Fibroblast of lung (primary cell): ENCODE data around the gene FGFR3. TPM values are rescaled to one million over a fixed set of nuclear protein-coding genes. Genes with fewer than 3 reads are reported as not detected.

Experiments used
- DNase-seq, 2 donors: peaks; one replicate each; pipeline versions ENCODE4 v3.0.0 to v3.0.0-alpha.2; 2010; ENCODE audit warnings: low read depth in 2 of 2
- H2AFZ ChIP-seq: 2 replicates; pipeline ENCODE4 v1.5.1; 2012; ENCODE audit warnings: low read length, control low read depth, inconsistent platforms
- H3K27ac ChIP-seq: 2 replicates; pipeline ENCODE4 v1.5.1; 2011; ENCODE audit warnings: low read length, control low read depth; ENCODE audit not compliant: insufficient read depth
- H3K27me3 ChIP-seq: 2 replicates; pipeline ENCODE4 v1.5.1; 2011; ENCODE audit warnings: mild to moderate bottlenecking, low read length; ENCODE audit not compliant: control insufficient read depth, insufficient read depth
- H3K36me3 ChIP-seq: 2 replicates; pipeline ENCODE4 v1.5.1; 2011; ENCODE audit warnings: low read length; ENCODE audit not compliant: control insufficient read depth, insufficient read depth
- H3K4me1 ChIP-seq: 2 replicates; pipeline ENCODE4 v1.5.1; 2011; ENCODE audit warnings: low read length; ENCODE audit not compliant: control insufficient read depth, insufficient read depth; ENCODE audit errors: extremely low read depth
- H3K4me2 ChIP-seq: 2 replicates; pipeline ENCODE4 v1.5.1; 2011; ENCODE audit warnings: low read length, control low read depth; ENCODE audit not compliant: insufficient read depth; ENCODE audit errors: extremely low read depth
- H3K4me3 ChIP-seq, 4 experiments: fragments of 200-600 bp in 1 of 4; sonication (generic) in 1 of 4; replicated peaks in 1 of 4; 2 replicates each; pipeline ENCODE4 v1.5.1; 2011 to 2016; ENCODE audit warnings: low read length in 4 of 4, low read depth in 3 of 4, mild to moderate bottlenecking in 3 of 4, control low read depth in 2 of 4, inconsistent platforms in 1 of 4, mixed read lengths in 1 of 4; ENCODE audit not compliant: insufficient read depth in 1 of 4; ENCODE audit errors: control extremely low read depth in 1 of 4
- H3K79me2 ChIP-seq: 2 replicates; pipeline ENCODE4 v1.5.1; 2012; ENCODE audit warnings: mild to moderate bottlenecking, low read length, inconsistent platforms; ENCODE audit not compliant: control insufficient read depth, insufficient read depth
- H3K9ac ChIP-seq: 2 replicates; pipeline ENCODE4 v1.5.1; 2011; ENCODE audit warnings: mild to moderate bottlenecking, low read length, control low read depth; ENCODE audit not compliant: insufficient read depth
- H3K9me3 ChIP-seq: 2 replicates; pipeline ENCODE4 v1.5.1; 2012; ENCODE audit warnings: low read depth, low read length; ENCODE audit not compliant: control insufficient read depth, insufficient read depth
- H4K20me1 ChIP-seq: 2 replicates; pipeline ENCODE4 v1.5.1; 2011; ENCODE audit warnings: low read length; ENCODE audit not compliant: control insufficient read depth, insufficient read depth; ENCODE audit errors: extremely low read depth
- EZH2 ChIP-seq: IDR thresholded peaks from 2 replicates; pipeline ENCODE4 v1.5.1; 2012; ENCODE audit warnings: low read length, control low read depth, mild to moderate bottlenecking; ENCODE audit errors: missing control alignments
- polyA minus RNA-seq: library from RNA; depleted of rRNA, polyadenylated mRNA; stranded (reverse); fragments of >200 nt; gene quantifications from 2 replicates; pipeline ENCODE4 v1.2.3, GENCODE V29; 2011; ENCODE audit warnings: low replicate concordance
- polyA plus RNA-seq, 2 donors: library from polyadenylated mRNA; depleted of rRNA in 1 of 2; stranded (reverse) in 1 of 2; unstranded in 1 of 2; fragments of >200 nt; gene quantifications; 2 replicates each; pipeline ENCODE4 v1.2.1, GENCODE V29; 2011 to 2012; ENCODE audit warnings: missing spikeins in 1 of 2
- total RNA-seq: library from RNA; depleted of rRNA; stranded (reverse); fragments of >200 nt; gene quantifications from 2 replicates; pipeline ENCODE4 v1.2.1, GENCODE V29; 2014
- TF ChIP-seq, protein P1 (sequence below), 2 donors: IDR thresholded peaks in 1 of 2; conservative IDR thresholded peaks in 1 of 2; 1 replicate in 1 of 2; 2 replicates in 1 of 2; pipeline ENCODE4 v1.5.1; 2011 to 2012; ENCODE audit warnings: low read length in 2 of 2, control low read depth in 1 of 2, inconsistent platforms in 1 of 2, low read depth in 1 of 2, mild to moderate bottlenecking in 1 of 2

Gene FGFR3
- total RNA-seq (under 0.01 and 0.33 TPM in 2 replicates), polyA plus RNA-seq (0.11 and 0.19 TPM in 2 replicates), polyA minus RNA-seq (0.24 TPM in 1 of 2 replicates, not detected in the other)
- 0.21 and 0.32 TPM in 2 replicates for polyA plus RNA-seq (2012)

DNA sequence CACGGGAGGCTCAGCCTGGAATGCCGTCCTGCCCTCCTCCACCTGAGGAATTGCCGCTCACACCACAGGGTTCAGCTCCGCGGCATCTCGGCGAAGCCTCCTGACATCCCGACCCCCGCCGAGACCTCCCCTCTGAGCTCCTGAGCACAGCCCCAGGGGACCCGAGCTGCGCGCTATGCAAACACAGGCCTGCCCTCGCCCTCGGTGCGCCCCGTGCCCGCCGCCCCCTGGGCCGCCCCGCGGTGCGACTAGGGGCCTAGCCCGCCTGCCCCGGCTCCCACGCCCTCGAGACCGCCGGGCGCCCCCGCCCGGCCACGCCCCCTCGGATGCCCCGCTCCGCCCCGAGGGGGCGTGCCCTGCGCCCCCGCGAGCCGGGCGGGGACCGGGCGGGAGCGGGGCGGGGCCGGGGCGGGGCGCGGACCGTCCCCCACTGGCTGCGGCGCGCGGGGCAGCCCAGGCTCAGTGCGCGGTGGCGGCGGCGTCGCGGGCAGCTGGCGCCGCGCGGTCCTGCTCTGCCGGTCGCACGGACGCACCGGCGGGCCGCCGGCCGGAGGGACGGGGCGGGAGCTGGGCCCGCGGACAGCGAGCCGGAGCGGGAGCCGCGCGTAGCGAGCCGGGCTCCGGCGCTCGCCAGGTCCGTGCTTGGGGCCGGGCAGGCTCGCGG is at the start of gene FGFR3:
Gene FGFR3, plus strand, starts transcription at position 462 of the 664 bp plus-strand sequence. CDS start 642 bp downstream, outside the sequence.
- no peak for TF ChIP-seq EZH2
- TF ChIP-seq, protein P1, sequence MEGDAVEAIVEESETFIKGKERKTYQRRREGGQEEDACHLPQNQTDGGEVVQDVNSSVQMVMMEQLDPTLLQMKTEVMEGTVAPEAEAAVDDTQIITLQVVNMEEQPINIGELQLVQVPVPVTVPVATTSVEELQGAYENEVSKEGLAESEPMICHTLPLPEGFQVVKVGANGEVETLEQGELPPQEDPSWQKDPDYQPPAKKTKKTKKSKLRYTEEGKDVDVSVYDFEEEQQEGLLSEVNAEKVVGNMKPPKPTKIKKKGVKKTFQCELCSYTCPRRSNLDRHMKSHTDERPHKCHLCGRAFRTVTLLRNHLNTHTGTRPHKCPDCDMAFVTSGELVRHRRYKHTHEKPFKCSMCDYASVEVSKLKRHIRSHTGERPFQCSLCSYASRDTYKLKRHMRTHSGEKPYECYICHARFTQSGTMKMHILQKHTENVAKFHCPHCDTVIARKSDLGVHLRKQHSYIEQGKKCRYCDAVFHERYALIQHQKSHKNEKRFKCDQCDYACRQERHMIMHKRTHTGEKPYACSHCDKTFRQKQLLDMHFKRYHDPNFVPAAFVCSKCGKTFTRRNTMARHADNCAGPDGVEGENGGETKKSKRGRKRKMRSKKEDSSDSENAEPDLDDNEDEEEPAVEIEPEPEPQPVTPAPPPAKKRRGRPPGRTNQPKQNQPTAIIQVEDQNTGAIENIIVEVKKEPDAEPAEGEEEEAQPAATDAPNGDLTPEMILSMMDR (conservative IDR thresholded peaks at IDR 0.05 in 1 of 2, IDR thresholded peaks at IDR 0.05 in 1 of 2; ENCODE audit: low read depth in 1 of 2, low read length in 2 of 2), result no peak
- H3K4me3 ChIP-seq, result peak within 1 kb of the TSS in 2 of 4 experiments; percentile 23 to 38
- H3K4me1 ChIP-seq, result no peaks in the 10 kb centered on the region
- no peaks in the 10 kb centered on the region for H4K20me1 ChIP-seq
- DNase-seq, result peak in 1 of 2 donors; percentile 10
- no peak within 1 kb of the TSS for H2AFZ ChIP-seq
- no peaks in the 10 kb centered on the region for H3K9me3 ChIP-seq
- H3K27me3 ChIP-seq, result peaks cover 21% of the 10 kb centered on the region
- H3K27ac ChIP-seq, result no peak within 1 kb of the TSS
- no peak within 1 kb of the TSS for H3K9ac ChIP-seq
- H3K36me3 ChIP-seq, result no peaks in the 10 kb centered on the region
- H3K4me2 ChIP-seq, result peak within 1 kb of the TSS; percentile 44
- H3K79me2 ChIP-seq, result no peaks in the 10 kb centered on the region

DNA sequence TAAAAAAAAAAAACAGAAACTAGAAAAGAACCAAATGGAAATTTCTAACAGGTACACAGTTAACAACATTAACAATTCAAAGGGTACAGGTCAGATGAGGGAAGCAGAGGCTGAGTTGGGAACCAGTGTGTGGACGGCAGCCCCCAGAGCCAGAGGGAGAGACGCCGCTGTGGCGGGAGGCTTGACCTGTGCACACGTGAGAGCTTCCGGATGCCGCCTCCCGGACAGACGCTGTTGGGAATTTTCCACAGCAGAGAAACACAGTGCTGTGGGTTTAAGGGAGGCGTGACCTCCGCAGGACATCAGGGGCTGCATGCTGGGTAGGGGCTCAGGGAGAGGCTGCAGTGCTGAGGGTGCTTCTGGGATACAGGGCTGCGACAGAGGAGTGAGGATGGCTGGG is 49.5 kb upstream of the FGFR3 start:
- DNase-seq, result no peak
- no peak overlapping the region for H3K27ac ChIP-seq
- no peaks in the 10 kb centered on the region for H3K4me1 ChIP-seq
- H3K79me2 ChIP-seq, result no peaks in the 10 kb centered on the region
- H3K9me3 ChIP-seq, result no peaks in the 10 kb centered on the region
- H3K9ac ChIP-seq, result no peak overlapping the region
- no peak overlapping the region for H2AFZ ChIP-seq
- H4K20me1 ChIP-seq, result peaks cover 2% of the 10 kb centered on the region
- H3K36me3 ChIP-seq, result peaks cover 26% of the 10 kb centered on the region
- H3K4me2 ChIP-seq, result no peak overlapping the region
- H3K27me3 ChIP-seq, result no peaks in the 10 kb centered on the region
- TF ChIP-seq, protein P1 (conservative IDR thresholded peaks at IDR 0.05 in 1 of 2, IDR thresholded peaks at IDR 0.05 in 1 of 2; ENCODE audit: low read depth in 1 of 2, low read length in 2 of 2), result no peak
- no peak for TF ChIP-seq EZH2
- H3K4me3 ChIP-seq, result no peak overlapping the region

DNA sequence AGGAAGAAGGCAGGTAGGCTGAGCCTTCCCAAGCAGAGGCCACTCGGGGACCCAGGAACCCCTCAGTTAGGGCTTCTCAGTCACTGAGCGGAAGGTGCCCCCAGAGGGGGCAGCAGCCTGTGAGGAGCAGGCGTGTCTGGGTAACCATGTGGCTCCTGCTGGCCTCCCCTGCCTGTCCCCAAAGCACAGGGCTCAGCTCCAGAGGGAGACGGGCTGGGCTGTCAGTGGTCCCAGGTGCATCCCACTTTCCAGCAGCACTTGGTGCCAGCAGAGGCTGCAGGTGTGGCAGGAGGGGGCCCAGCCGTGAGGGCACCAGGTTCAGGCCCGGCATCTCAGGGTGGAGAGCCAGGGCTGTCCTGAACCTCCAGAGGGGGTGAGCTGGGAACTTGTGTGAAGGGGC is 49.1 kb upstream of the FGFR3 start:
- Histone ChIP-seq H4K20me1 (peaks cover 2% of the 10 kb centered on the region), H3K27ac (no peak overlapping the region), H2AFZ (no peak overlapping the region), H3K4me3 (no peak overlapping the region), H3K4me1 (no peaks in the 10 kb centered on the region), H3K36me3 (peaks cover 26% of the 10 kb centered on the region), H3K9ac (no peak overlapping the region), H3K4me2 (no peak overlapping the region), H3K27me3 (no peaks in the 10 kb centered on the region), H3K9me3 (no peaks in the 10 kb centered on the region), H3K79me2 (no peaks in the 10 kb centered on the region)
- TF ChIP-seq, protein P1 (conservative IDR thresholded peaks at IDR 0.05 in 1 of 2, IDR thresholded peaks at IDR 0.05 in 1 of 2; ENCODE audit: low read depth in 1 of 2, low read length in 2 of 2), result no peak
- no peak for TF ChIP-seq EZH2
- DNase-seq, result no peak
